Upper lobe of left lung (tissue), 6 donors: Measurements from ENCODE around the gene MYO16. TPM values are rescaled to one million over a fixed set of nuclear protein-coding genes. Genes with fewer than 3 reads are reported as not detected.
A peak's percentile ranks its signal among the peaks of the same experiment; 100 is the strongest.

Experiments used
- ATAC-seq, 2 donors: fragments of 200-7000 bp; cut with Tn5 transposase; one replicate each; pipeline ENCODE4 v1.9.1; 2022; ENCODE audit warnings: mild to moderate bottlenecking in 2 of 2, moderate library complexity in 2 of 2; ENCODE audit not compliant: low FRiP score in 2 of 2
- DNase-seq, 2 donors: peaks; one replicate each; pipeline ENCODE4 v3.0.0-alpha.2; 2019 to 2020
- H3K27ac ChIP-seq, 4 donors: fragments of 200-600 bp; sonication (generic); one replicate each; pipeline ENCODE4 v1.5.1; 2016 to 2019
- H3K27me3 ChIP-seq, 4 donors: fragments of 200-600 bp; sonication (generic); one replicate each; pipeline ENCODE4 v1.5.1; 2017 to 2019
- H3K36me3 ChIP-seq, 4 donors: fragments of 200-600 bp; sonication (generic); one replicate each; pipeline ENCODE4 v1.5.1; 2016 to 2019
- H3K4me1 ChIP-seq, 4 donors: fragments of 200-600 bp; sonication (generic); one replicate each; pipeline ENCODE4 v1.5.1; 2018 to 2019
- H3K4me3 ChIP-seq, 4 donors: fragments of 200-600 bp; sonication (generic); one replicate each; pipeline ENCODE4 v1.5.1; 2017 to 2019; ENCODE audit warnings: mild to moderate bottlenecking in 2 of 4, moderate library complexity in 1 of 4
- H3K9me3 ChIP-seq, 4 donors: fragments of 200-600 bp; sonication (generic); one replicate each; pipeline ENCODE4 v1.5.1; 2018 to 2019
- EP300 ChIP-seq, 4 donors: sonication (generic); formaldehyde crosslinking; IDR thresholded peaks; one replicate each; pipeline ENCODE4 v1.5.1; 2017; ENCODE audit warnings: antibody characterized with exemption in 4 of 4, control low read depth in 2 of 4
- POLR2A ChIP-seq, 4 donors: fragments of 450-650 bp; IDR thresholded peaks; one replicate each; pipeline ENCODE4 v1.5.1; 2016 to 2017; ENCODE audit warnings: antibody characterized with exemption in 4 of 4, mild to moderate bottlenecking in 2 of 4
- POLR2AphosphoS5 ChIP-seq, 2 donors: sonication (generic); formaldehyde crosslinking; IDR thresholded peaks; one replicate each; pipeline ENCODE4 v1.5.1; 2017; ENCODE audit warnings: antibody characterized with exemption in 2 of 2
- WGBS, 2 donors: methylation state at CpG; one replicate each; pipeline ENCODE4 v1.1.5; 2017 to 2018; 5-methylcytosine and 5-hydroxymethylcytosine counted together
- total RNA-seq, 6 donors: library from RNA; depleted of rRNA in 4 of 6; stranded (reverse); fragments of >200 nt in 4 of 6; gene quantifications; one replicate each; pipeline versions ENCODE4 v1.1.0 to v1.2.1, GENCODE V29; 2016 to 2021
- TF ChIP-seq, protein P1 (sequence below), 6 experiments: fragments of 450-650 bp in 4 of 6; fragments of 200-600 bp in 2 of 6; sonication (generic) in 2 of 6; IDR thresholded peaks; one replicate each; pipeline ENCODE4 v1.5.1; 2016 to 2019; ENCODE audit warnings: antibody characterized with exemption in 6 of 6
- donor health status: DM: no; HTN: no; CAD: no; lungs with moderate emphysema.
- donor health status: DM: no; HTN: yes; CAD: no; lungs with severe emphysema.

MYO16 gene
- total RNA-seq, 6 donors from 2014 or later = under 0.01 to 0.55 (median 0.20) TPM; not detected in 1

DNA sequence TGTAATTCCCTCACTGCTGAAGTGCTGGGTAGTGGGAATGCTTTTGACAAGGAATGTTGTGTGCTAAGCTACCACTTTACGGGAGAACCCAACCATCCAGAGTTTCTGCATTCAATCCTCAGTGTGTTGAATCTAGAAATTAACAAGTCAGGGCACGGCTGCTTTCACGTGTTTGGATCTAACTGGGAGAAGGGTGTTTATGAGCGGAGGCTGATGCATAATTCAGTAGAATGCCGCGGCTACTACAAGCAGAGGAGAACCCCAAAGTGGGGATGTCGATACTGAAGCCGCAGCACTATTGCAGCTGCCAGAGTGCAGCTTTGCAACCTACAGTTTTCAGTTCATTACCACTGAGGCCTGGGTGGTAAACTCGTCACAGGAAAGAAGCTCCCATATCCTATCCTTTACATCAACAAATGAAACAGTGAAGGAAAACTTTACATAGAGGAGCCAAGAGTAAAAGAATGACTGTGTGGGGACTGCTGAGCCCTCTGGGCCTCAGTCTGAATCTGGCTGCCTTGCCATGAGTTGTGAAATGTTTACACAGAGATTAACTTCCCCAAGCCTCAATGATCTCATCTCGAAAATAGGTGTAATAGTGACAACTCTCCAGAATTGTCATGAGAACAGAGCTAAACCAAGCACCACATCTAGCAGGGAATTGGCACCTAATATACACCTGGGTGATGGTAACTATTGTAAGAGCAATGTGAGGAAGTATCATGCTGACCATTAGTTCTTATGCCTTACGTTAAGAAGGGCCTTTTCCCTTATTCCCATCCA is 531.7 kb downstream of the MYO16 start:
- no peak for ATAC-seq
- no peak for TF ChIP-seq POLR2A (IDR thresholded peaks at IDR 0.05)
- TF ChIP-seq, protein P1, sequence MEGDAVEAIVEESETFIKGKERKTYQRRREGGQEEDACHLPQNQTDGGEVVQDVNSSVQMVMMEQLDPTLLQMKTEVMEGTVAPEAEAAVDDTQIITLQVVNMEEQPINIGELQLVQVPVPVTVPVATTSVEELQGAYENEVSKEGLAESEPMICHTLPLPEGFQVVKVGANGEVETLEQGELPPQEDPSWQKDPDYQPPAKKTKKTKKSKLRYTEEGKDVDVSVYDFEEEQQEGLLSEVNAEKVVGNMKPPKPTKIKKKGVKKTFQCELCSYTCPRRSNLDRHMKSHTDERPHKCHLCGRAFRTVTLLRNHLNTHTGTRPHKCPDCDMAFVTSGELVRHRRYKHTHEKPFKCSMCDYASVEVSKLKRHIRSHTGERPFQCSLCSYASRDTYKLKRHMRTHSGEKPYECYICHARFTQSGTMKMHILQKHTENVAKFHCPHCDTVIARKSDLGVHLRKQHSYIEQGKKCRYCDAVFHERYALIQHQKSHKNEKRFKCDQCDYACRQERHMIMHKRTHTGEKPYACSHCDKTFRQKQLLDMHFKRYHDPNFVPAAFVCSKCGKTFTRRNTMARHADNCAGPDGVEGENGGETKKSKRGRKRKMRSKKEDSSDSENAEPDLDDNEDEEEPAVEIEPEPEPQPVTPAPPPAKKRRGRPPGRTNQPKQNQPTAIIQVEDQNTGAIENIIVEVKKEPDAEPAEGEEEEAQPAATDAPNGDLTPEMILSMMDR (IDR thresholded peaks at IDR 0.05) = no peak
- no peak for TF ChIP-seq POLR2AphosphoS5 (IDR thresholded peaks at IDR 0.05)
- TF ChIP-seq EP300 (IDR thresholded peaks at IDR 0.05) = no peak
- no peaks in the 10 kb centered on the region for H3K9me3 ChIP-seq
- no peak for DNase-seq
- H3K27me3 ChIP-seq = no peaks in the 10 kb centered on the region
- no peaks in the 10 kb centered on the region for H3K36me3 ChIP-seq
- H3K27ac ChIP-seq = no peak overlapping the region
- WGBS, 2 donors = 80 to 85% methylated on average over 11 of the region's 11 CpGs
- no peak overlapping the region for H3K4me3 ChIP-seq
- peaks cover 0 to 5% (median 2%) of the 10 kb centered on the region in 4 donors for H3K4me1 ChIP-seq

DNA sequence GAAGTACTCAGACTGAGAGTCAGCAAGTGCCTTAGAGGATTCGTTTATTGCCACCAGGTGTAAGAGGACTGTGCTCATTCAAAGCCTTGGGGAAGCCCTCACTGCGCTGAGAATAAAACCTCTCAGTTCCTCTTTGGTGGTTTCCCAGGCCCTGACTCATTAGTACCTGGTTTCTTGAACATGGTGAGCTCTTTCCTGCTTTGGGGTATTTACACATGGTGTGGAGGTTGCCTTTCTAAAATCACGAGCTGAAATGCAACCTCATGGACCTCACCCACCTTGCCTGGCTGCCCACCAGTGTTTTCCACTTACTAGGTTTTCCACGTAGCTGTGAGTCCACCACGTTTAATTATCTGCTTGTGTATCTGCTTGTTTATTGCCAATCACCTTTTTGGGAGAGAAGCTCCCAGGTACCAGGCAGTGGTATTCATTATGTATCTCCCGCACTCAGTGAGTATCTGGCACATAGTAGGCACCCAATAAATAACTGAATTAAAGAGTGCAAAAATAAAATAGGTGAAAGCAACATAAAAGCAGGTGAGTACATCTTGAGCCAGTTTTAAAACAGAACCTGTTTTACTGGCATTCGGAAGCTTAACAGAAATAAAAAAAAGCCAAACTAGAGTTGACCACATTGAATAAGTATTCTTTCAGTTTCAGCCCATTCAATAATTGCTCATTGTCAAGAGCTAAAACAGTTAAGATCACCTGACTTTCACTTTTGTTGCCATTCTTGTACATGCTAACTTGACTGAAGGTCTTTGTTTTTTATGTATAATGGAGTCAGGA is 533.0 kb downstream of the MYO16 start:
- H3K27ac ChIP-seq = no peak overlapping the region
- no peaks in the 10 kb centered on the region for H3K27me3 ChIP-seq
- no peaks in the 10 kb centered on the region for H3K9me3 ChIP-seq
- peak; percentile 41 to 50 for ATAC-seq
- no peak overlapping the region for H3K4me3 ChIP-seq
- no peaks in the 10 kb centered on the region for H3K36me3 ChIP-seq
- no peaks in the 10 kb centered on the region for H3K4me1 ChIP-seq
- DNase-seq = peak in 1 of 2 donors; percentile 47
- no peak for TF ChIP-seq POLR2AphosphoS5 (IDR thresholded peaks at IDR 0.05)
- TF ChIP-seq EP300 (IDR thresholded peaks at IDR 0.05) = no peak
- TF ChIP-seq, protein P1 (IDR thresholded peaks at IDR 0.05) = no peak
- TF ChIP-seq POLR2A (IDR thresholded peaks at IDR 0.05) = no peak
- WGBS, 2 donors = 54 to 57% methylated on average over 7 of the region's 7 CpGs

DNA sequence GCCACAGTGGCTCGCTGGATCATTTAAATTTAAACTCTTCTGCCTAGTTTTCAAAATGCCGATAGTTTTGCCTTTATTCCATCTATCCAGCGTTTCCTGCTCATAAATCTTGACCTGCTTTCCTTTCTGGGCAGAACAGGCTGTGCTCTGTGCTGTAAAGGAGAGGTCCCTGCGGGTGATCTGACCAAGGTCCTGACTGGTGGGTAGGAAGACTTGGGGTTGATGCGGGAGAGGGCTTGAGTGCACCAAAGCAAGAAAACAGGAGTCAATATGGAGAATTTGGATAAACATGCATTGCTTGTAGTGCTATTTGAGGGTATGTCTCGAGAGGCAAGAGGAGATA is 533.6 kb downstream of the MYO16 start:
- DNase-seq (no peak), ATAC-seq (no peak)
- H3K36me3 ChIP-seq = no peaks in the 10 kb centered on the region
- H3K27ac ChIP-seq = no peak overlapping the region
- no peaks in the 10 kb centered on the region for H3K4me1 ChIP-seq
- H3K9me3 ChIP-seq = no peaks in the 10 kb centered on the region
- H3K4me3 ChIP-seq = no peak overlapping the region
- no peaks in the 10 kb centered on the region for H3K27me3 ChIP-seq
- TF ChIP-seq POLR2AphosphoS5 (IDR thresholded peaks at IDR 0.05) = no peak
- TF ChIP-seq, protein P1 (IDR thresholded peaks at IDR 0.05) = no peak
- TF ChIP-seq POLR2A (IDR thresholded peaks at IDR 0.05) = no peak
- TF ChIP-seq EP300 (IDR thresholded peaks at IDR 0.05) = no peak
- WGBS, 2 donors = 74 to 77% methylated on average over 6 of the region's 6 CpGs

DNA sequence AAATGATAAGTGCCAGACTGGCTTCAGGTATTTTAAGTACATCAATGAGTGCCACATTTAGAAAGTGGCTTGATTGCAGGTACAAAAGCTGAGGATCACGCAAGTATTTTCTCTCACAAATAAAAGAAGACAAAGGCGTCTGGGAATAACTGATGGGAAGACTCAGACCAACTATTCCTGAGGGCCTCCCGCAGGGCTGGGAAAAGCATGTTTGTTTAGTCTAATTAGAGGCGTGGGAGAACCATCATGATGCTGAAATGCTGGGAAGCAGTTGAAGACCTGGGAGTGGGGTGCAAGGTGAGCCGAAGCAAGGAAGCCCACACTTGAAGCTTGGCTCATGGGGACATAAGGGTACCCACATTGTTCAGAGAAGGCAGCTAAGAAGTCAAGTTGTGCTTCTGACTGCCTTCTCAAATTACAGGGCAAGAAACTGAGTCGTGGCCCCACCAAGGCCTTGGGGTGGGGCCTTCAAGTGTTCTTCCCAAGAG is 536.0 kb downstream of the MYO16 start:
- Histone ChIP-seq H3K4me3 (no peak overlapping the region), H3K4me1 (no peaks in the 10 kb centered on the region), H3K27ac (no peak overlapping the region), H3K27me3 (no peaks in the 10 kb centered on the region), H3K9me3 (no peaks in the 10 kb centered on the region), H3K36me3 (no peaks in the 10 kb centered on the region)
- 58 to 68% methylated on average over 6 of the region's 6 CpGs for WGBS, 2 donors
- ATAC-seq (no peak), DNase-seq (no peak)
- TF ChIP-seq POLR2AphosphoS5 (IDR thresholded peaks at IDR 0.05) = no peak
- no peak for TF ChIP-seq POLR2A (IDR thresholded peaks at IDR 0.05)
- TF ChIP-seq EP300 (IDR thresholded peaks at IDR 0.05) = no peak
- TF ChIP-seq, protein P1 (IDR thresholded peaks at IDR 0.05) = no peak
